ENCODE data around the gene SLC25A25.

Gene SLC25A25

GRCh38 chr9:128114326-128115186 lies 46.5 kb downstream of the SLC25A25 start:
- no peak for DNase-seq

- no peak for DNase-seq
Measured at GRCh38 chr9:128115187-128116103, 47.4 kb downstream of the SLC25A25 start.

GRCh38 chr9:128116104-128117083 lies 48.4 kb downstream of the SLC25A25 start:
- DNase-seq = no peak

GRCh38 chr9:128117613-128118471 lies 49.8 kb downstream of the SLC25A25 start:
- peak; percentile 94 for DNase-seq

GRCh38 chr9:128118472-128118857 lies 50.4 kb downstream of the SLC25A25 start:
- no peak for DNase-seq

- DNase-seq = no peak
Measured at GRCh38 chr9:128118971-128119665, 51.1 kb downstream of the SLC25A25 start.

GRCh38 chr9:128120061-128120740 lies 52.2 kb downstream of the SLC25A25 start:
- no peak for DNase-seq

- DNase-seq = no peak
Measured at GRCh38 chr9:128120741-128121465, 52.9 kb downstream of the SLC25A25 start.

- DNase-seq = no peak
Measured at GRCh38 chr9:128121466-128121810, 53.4 kb downstream of the SLC25A25 start.

GRCh38 chr9:128121924-128122808 lies 54.1 kb downstream of the SLC25A25 start:
- no peak for DNase-seq

- no peak for DNase-seq
Measured at GRCh38 chr9:128122809-128123175, 54.8 kb downstream of the SLC25A25 start.

- DNase-seq = no peak
Measured at GRCh38 chr9:128123451-128124080, 55.5 kb downstream of the SLC25A25 start.

GRCh38 chr9:128124451-128124850 lies 56.4 kb downstream of the SLC25A25 start:
- no peak for DNase-seq

GRCh38 chr9:128124873-128125579 lies 57.0 kb downstream of the SLC25A25 start:
- peak; percentile 40 for DNase-seq

GRCh38 chr9:128125580-128126354 lies 57.7 kb downstream of the SLC25A25 start:
- DNase-seq = no peak

GRCh38 chr9:128127568-128127989 lies 59.5 kb downstream of the SLC25A25 start, which contains the start of gene PTGES2:
Gene PTGES2 (minus strand): TSS chr9:128127729. CDS start chr9:128127717, 12 bp downstream.
- peak; percentile 75 for DNase-seq

Data from stimulated activated CD4-positive, alpha-beta T cell treated with anti-CD3 and anti-CD28 coated beads, Interleukin-1b, Interleukin-23, amount 100 ng/mL, for 48 hours (primary cell).